Measurements from ENCODE around the gene TNNI3K.
A peak's percentile ranks its signal among the peaks of the same experiment; 100 is the strongest.

TNNI3K gene

GRCh38 chr1:74453277-74453676, 218.1 kb downstream of the TNNI3K start:
- no peak for DNase-seq

GRCh38 chr1:74455390-74455789, 220.2 kb downstream of the TNNI3K start:
- DNase-seq: no peak

- DNase-seq: no peak
Observed at GRCh38 chr1:74457253-74457652, 222.1 kb downstream of the TNNI3K start.

DNA sequence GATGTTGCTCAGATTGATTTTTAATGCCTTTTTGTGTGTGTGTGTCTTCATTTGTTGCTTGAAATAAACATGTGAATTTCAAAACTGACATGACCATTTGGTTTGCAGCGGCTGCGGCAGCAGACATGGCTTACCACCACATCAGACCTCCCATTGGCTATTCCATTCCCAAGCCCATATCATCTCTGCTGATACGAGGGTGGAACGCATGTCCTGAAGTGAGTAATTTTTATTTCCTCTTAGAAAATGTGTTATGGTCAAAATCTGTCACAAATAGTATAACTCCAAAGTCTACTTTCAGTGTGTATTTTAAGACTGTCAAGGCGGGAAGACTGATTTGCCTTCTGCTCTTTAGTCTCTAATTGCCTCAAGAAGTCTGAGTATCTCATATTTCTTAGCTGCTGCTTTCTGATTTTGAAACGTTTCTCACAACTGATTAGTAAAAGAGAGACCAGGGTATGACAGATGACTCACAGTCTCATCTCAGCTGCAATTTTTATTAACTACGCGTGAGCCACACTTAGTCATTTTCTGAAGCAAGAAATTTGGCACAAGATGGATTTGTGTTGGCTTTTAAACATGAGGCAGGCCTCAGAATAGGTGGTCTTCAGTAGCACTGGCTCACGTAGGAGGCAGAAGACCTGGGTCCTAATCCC, 228.3 kb downstream of the TNNI3K start:
- no peak for DNase-seq

DNA sequence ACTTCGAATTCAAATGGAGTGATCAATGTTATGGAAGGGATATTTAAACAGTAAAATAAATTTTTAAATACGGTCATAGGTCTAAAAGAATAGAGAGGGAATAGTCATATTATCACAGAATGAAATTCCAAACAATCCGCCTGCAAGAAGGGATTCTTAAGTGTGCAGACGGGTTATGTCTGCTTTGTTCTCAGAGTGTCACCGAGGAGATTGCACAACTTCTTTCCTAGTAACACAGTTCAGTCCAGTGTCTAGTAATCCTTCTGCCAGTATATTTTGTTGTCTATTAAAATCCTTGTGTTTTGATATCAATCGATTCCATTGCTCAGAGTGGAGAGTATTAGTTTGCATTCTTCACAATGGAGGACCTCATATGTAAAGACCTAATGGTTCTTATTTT, 228.8 kb downstream of the TNNI3K start:
- DNase-seq: no peak

GRCh38 chr1:74465193-74465681, 230.1 kb downstream of the TNNI3K start:
- DNase-seq: no peak

DNA sequence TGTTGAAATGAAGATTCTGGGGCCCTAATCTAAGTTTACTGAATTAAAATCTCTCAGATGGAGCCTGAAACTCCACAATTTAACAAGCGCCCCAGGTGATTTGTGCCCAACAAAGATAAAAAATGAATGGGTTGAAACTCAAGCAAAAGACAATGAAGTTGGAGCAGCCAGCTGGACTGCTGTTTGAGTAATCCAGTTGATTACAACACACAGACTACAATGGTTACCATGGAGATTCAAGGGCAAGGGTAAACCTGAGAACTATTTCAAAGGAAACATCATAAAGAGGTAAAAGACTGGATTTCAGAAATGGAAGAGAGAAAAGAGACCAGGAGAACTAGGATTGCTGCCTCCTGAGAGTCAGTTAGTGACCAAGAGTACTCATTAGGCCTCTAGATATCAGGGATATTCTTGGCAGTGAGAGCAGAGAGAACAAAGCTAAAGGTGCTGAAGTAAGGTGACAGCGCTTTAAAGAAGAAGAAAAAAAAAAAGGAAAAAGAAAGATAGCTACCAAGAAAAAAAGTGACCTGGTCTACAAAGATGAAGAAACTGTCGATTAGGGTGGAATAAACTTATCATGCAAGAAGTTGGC, 232.7 kb downstream of the TNNI3K start:
- DNase-seq: no peak

DNA sequence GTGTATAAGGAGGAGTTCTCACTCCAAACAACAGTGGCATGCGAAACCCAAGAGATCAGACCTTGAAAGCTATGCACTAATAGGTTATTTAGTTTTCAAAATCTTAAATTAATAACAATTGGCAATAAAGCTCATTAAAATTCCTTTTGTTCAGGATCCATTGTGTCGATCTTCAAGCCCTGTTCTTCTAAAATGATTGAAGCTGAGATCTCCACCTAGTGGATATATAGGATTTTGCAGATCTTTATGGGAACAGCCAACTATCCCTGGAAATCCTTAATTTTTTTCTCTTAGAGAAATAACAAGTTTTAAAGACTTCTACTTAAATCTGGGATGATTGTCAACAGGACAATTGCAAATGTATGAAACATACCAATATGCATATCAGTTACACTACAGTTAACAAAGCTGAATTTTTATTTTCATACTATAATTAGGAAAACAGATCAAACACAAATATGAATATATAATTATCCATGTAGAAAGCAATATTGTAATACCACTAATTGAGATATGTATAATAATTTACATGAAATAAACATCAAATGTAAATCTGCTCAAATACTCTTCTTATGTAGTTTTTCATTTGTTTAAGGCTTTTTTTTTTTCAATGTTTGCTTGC, 233.9 kb downstream of the TNNI3K start:
- no peak for DNase-seq

DNA sequence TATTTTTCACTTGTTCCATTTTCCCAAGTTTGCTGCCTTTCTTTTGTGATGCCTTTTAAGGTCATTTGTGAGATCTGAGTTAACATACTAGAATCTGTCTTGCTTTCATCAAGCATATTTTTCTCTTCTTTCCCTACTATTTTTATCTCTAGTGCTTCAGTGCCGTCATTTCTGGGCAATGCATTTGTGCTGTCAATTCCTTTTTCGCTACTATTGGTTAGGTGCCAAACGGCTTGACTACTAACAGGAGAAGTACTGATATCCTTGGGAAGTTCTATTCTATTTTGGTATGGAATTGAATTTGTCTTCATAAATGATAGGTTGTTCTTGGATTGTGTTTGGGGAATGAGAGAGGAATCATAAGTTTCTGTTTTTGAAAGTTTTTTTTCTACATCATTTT, 235.1 kb downstream of the TNNI3K start:
- DNase-seq: no peak

DNA sequence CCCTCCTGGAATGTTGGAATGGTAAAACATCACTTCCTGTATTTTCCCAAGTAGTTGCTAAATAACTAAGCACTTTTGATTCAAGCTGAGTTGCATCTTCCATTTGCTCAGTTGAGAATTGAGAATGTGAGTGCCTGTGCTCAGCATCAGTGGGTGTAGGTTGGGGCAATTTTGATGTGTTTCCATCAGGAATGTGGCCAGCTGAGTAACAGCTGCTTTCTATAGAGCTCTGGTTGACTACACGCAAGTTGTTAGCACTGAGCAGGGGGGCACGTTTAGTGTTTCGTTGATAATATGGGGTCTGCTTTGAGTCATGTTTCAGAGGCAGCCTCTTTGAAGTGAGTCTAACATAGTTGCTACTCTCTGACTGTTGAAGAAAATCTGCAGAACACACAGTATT, 235.7 kb downstream of the TNNI3K start:
- no peak for DNase-seq

- DNase-seq: no peak
Observed at GRCh38 chr1:74471470-74471869, 236.3 kb downstream of the TNNI3K start.

- no peak for DNase-seq
Observed at GRCh38 chr1:74474585-74474984, 239.4 kb downstream of the TNNI3K start.

DNA sequence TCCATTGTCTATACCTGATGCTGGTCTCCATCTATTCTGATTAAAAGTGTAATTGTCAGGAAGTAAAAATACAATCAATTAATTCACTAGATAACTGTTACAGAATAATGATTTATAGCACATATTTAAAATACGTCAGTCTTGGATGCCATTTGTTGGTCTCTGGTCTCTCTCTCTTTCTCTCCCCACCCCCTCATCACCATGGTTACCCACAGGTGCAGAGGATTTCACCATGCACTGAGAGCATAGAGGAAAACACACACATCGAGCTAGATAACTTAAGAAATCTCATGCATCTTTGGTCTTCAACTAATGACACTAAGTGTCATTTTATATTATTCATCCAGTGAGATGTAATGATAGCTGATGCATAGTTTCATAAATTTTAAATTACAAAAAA, 243.8 kb downstream of the TNNI3K start:
- no peak for DNase-seq

GRCh38 chr1:74480068-74480467, 244.9 kb downstream of the TNNI3K start:
- DNase-seq: no peak

GRCh38 chr1:74481607-74482006, 246.4 kb downstream of the TNNI3K start:
- no peak for DNase-seq

DNA sequence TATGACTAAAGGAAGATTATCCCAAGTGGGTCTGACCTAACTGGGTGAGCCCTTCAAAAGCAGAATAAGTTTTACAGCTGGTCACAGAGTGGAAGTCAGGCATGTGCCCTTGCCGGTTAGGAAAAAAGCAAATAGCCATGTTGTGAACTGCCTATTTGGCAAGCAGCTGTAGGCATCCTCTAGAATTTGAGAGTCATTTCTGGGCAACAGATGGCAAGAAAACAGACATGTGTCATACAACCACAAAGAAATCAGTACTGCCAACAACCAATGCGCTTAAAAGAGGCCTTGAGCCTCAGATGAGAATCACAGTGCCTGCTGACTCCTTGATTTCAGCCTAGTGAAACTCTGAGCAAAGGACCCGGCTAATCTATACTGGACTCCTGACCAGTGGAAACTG, 250.4 kb downstream of the TNNI3K start:
- DNase-seq: no peak

GRCh38 chr1:74486036-74486435, 250.8 kb downstream of the TNNI3K start:
- no peak for DNase-seq

DNA sequence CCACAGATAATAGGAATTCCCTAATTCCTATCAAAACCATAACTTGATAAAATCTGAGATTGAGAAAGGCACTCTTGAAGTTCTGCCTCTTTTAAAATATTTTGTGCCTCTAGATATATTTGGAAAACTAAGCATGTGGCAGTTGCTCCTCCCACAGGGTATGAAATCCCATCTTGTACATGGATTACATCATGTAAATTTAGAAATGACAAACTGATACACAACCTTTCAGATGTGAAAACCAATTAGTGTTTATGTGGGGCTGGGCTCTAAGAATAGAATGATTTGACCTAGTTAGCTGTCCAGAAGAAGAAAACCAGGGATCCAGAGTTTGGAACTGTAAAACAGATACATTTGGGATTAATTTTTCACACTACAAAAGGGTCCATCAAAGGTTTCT, 261.5 kb downstream of the TNNI3K start:
- no peak for DNase-seq

DNA sequence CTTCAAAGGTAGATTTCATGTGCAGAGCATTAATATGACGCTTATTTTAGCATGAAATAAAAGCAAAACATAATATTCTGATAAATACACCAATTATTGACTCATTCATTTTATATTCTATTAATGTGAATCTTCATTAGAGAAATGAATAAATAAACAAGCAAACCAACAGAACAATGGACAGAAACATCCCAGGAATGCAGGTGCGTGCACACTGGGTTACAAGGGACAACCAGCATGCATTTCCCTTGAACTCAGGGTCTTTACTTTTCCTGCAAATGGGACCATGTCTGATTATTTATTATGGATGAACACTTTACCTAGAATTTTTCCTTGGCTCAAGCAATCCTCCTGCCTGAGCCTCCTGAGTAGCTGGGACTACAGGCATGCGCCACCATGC, 263.7 kb downstream of the TNNI3K start:
- no peak for DNase-seq

DNA sequence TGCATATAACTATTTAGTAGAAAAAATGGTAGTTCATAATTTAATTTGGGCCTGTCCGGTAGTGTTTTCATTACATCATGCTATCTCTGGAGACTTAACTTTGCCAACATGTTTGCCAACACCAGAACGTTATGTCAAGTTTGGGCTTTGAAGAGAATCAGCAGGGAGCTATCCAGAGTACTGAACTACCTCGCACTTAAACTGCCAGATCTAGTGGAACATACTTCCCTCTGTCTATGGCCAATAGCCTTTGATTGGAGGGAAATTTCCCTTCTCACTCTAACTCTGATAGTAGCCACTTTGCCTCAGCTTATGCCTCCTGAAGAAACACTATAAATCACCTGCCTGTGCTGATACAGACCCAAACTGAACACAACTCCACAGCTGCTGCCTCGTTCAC, 267.2 kb downstream of the TNNI3K start:
- DNase-seq: no peak

GRCh38 chr1:74502858-74503257, 267.7 kb downstream of the TNNI3K start:
- no peak for DNase-seq

- peak; percentile 56 for DNase-seq
Observed at GRCh38 chr1:74504125-74504932, 269.1 kb downstream of the TNNI3K start.

- DNase-seq: no peak
Observed at GRCh38 chr1:74504933-74505512, 269.8 kb downstream of the TNNI3K start.
